H54 (cell line): ENCODE data around the gene MYO16.

Source experiments
- DNase-seq: peaks from one replicate; pipeline ENCODE4 v3.0.0; 2011; ENCODE audit warnings: low spot score, mixed read lengths; ENCODE audit not compliant: insufficient read length
- FAIRE-seq: peaks from 3 replicates; lab custom pipeline; 2011; peaks lifted over from hg19 to GRCh38; lab: Jason Lieb, UNC
- POLR2A ChIP-seq: IDR thresholded peaks from 2 replicates; pipeline ENCODE4 v1.6.1; 2011; ENCODE audit warnings: low read depth, mild to moderate bottlenecking, low read length

Gene MYO16

GRCh38 chr13:108742701-108743451, 113.5 kb downstream of the MYO16 start:
- TF ChIP-seq POLR2A, result no peak
- DNase-seq (no peak), FAIRE-seq (no peak)

- FAIRE-seq, result peak; percentile 15
- no peak for DNase-seq
- no peak for TF ChIP-seq POLR2A
Observed at GRCh38 chr13:108743522-108743921, 114.1 kb downstream of the MYO16 start.

DNA sequence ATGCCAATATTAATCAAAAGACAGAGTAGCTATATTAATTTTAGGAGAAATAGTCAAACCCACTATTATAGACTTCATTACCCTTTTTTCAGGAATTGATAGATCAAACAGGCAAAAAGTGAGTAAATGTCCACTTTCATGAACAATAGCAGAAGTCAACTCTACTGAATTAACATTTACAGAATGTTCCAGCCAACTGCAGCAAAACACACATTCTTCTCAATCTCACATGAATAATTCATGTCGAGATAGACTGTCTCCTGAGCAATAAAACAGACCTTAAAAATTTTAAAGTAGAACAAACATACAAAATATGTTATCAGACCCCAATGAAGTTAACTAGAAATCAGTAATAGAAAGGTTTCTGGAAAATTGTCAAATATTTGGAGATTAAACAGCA, 118.4 kb downstream of the MYO16 start:
- DNase-seq (no peak), FAIRE-seq (peak; percentile 72)
- no peak for TF ChIP-seq POLR2A

- TF ChIP-seq POLR2A, result no peak
- FAIRE-seq, result no peak
- no peak for DNase-seq
Observed at GRCh38 chr13:108752276-108752675, 122.9 kb downstream of the MYO16 start.

DNA sequence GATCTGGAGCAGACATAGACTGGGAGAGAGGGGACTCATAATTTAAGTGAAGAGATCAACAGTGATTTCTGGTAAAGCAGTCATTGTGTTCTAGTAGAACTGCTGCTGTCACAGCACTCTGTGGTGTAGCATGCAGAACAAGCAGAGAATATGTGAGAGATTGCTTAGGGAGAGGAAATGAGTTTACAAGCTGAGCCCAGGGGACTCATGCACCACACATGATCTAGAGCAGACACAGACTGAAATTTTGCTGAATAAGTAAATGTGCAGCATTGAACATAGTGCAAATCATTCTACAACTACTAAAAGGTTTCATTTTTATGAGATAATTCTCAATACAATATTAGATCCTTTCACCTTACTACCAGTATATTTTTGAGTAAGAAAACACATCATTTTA, 125.7 kb downstream of the MYO16 start:
- peak; percentile 41 for FAIRE-seq

GRCh38 chr13:108760129-108760528, 130.7 kb downstream of the MYO16 start:
- FAIRE-seq, result no peak
- TF ChIP-seq POLR2A, result no peak
- no peak for DNase-seq

More for the DNA sequence above, 125.7 kb downstream of the MYO16 start:
- no peak for DNase-seq
- no peak for TF ChIP-seq POLR2A

- DNase-seq (no peak), FAIRE-seq (no peak)
- TF ChIP-seq POLR2A, result no peak
Observed at GRCh38 chr13:108760541-108760940, 131.1 kb downstream of the MYO16 start.

DNA sequence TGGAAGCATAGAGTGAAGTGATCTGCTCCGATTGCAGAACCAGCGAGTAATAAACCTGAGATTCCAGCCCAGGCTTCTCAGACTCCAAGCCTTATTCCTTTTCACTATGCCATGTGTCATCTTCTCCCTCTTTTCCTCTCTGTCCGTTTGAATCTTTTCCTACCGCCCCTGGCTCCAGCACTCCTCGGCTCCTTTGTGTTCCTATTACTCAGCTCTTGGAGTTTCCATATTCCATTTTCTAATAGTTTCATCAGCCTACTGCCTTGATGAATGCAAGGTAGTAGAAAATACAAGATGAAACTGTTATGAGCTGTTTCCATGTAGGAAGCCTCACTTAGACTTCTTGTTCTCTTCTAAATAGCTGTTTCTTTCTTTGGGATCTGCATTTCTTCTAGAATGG, 138.6 kb downstream of the MYO16 start:
- no peak for FAIRE-seq
- no peak for DNase-seq
- TF ChIP-seq POLR2A, result no peak

DNA sequence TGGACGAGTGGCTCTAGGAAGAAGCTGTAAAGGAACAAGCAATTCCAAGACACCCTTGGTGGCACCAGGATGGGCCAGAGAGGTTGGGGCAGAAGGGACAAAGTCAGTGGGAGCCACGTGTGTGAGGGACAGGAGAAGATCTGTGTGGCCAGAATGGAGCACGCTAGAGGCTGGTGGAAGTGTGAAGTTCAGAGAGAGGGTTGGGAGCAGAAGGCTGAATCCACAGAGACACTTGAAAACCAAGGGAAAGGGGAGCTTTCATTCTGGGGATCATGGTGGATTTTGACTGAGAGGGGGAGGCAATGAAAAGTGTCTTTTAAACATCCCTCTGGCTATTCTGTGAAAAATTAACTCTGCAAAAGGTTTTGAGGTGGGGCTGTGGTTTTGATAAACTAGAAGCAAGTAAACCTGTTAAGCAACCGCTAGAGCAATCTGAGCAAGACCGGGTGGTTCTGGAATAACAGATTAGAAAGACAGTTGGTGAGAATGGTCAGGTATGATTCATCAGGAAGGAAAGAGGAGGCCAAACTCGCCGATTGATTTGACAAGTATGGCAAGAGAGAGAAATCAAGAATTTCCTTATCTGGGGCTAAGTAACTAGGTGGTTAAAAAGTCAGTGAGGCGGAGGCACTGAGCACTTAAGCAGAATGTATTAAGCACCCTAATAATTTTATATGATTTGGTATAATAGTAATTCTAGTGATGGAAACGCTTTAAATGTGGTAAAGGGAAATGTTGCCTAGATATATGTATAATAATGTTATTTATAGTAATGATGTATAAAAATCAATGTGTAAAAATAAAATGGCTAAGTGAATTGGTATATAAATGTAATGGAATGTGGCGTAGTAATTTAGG, 140.0 kb downstream of the MYO16 start:
- no peak for DNase-seq
- no peak for FAIRE-seq

GRCh38 chr13:108775597-108775996, 146.2 kb downstream of the MYO16 start:
- no peak for TF ChIP-seq POLR2A
- FAIRE-seq (no peak), DNase-seq (no peak)

More for the DNA sequence above, 140.0 kb downstream of the MYO16 start:
- TF ChIP-seq POLR2A, result no peak

DNA sequence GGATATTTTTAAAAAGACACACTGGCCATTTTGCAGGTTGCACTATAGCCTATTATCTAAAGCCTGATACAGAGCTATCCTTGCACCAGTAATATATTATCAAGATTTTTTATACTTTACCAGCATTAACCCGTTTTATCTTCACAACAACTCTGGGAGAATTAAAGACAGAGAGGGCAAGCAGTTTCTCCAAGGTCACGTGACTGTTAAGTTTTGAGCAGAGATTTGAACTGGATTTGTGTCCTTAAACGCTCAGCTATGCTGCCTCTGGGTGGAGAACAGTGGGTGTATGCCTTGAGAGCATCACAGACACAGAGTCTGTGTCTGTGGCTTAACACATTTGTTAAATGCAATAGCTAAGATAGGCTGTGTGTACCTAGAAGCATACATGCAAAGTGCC, 147.2 kb downstream of the MYO16 start:
- FAIRE-seq, result no peak
- DNase-seq, result no peak
- TF ChIP-seq POLR2A, result no peak

DNA sequence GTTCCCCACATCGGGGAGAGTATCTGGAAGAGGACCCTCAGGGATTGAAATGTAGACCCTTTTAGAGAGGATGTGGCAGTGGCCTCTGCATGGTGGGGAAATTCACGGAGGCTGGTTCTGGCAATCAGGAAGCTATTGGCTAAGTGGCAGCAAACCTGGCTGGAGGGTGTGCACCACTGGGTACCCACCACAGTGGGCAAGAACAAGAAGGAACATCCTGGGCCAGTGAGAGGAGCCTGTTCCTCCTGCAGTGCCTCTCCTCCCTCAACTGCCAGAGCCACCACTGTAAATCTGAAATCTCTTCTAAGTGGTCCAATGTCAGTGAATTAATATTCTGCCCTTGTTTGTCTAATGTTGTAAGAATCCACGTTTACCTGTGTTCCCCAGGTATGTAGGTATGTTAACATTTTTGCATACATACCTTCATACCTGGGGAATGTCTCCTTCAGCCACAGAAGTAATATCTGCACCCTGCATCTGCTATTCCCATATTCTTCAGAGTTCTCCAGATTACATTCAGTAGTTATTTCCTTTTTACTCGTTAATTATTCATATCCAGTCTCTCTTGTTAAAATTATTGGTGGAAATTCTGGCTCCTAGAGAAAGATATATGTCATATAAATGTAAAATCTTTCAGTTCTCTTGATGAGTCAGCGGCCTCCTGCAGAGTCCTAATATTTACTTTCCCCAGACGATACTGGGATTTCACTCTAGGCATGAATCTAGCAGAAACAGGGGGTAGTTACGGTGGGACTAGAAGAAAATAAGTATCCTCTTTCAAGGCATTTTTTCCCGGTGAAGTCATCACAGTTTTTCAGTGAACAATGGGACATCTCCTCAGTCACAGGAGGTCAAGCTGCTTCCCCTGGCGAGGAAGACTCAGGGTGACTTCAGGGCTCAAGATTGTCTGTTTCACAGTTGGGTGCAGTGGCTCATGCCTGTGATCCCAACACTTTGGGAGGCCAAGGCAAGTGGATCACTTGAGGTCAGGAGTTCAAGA, 148.3 kb downstream of the MYO16 start:
- no peak for TF ChIP-seq POLR2A
- DNase-seq (no peak), FAIRE-seq (no peak)

DNA sequence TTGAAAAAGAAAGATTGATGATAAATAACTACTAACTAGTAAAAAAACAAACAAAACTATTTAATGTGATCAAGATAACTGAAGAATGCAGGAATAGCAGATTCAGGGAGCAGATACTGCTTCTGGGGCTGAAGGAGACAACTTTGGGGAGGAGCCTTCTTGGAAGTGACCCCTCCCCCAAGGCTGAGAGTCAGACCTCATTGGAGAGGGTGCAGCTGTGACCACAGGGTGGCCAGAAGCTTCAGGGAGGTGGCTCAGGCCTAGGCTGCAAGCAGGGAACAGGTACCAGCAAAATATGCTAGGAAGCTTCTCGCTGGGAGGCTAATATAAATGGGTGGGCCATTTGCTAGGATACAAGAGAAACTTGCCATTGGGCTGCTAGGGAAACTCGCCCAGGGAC, 149.9 kb downstream of the MYO16 start:
- no peak for FAIRE-seq

More for the DNA sequence above, 149.9 kb downstream of the MYO16 start:
- no peak for DNase-seq
- no peak for TF ChIP-seq POLR2A
